GM21619 (cell line): ENCODE results near the gene KIAA1671.

Experiments
- ATAC-seq: cut with Tn5 transposase; IDR thresholded peaks from one replicate; pipeline ENCODE4 v1.9.1; 2021; ENCODE audit not compliant: unreplicated experiment

Gene KIAA1671

DNA sequence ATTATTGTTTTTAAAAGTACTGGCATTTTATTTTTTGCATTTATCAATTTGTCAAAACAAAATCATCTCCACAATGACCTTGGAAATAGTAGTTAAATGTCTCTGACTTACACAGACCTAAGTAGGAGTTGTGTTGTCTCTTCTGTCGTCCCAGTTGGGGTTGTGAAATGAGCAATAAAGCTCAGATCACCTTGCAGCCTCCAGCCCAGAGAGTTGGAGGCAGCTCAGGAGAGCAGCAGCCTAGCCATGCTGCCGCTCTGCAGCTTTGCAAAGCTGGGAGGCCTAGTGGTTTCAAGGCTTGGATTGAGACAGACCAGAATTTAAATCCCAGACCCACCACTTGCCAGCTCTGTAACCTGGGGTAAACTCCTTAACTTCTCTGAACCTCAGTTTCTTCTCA lies 181.9 kb downstream of the KIAA1671 start:
- no peak for ATAC-seq

DNA sequence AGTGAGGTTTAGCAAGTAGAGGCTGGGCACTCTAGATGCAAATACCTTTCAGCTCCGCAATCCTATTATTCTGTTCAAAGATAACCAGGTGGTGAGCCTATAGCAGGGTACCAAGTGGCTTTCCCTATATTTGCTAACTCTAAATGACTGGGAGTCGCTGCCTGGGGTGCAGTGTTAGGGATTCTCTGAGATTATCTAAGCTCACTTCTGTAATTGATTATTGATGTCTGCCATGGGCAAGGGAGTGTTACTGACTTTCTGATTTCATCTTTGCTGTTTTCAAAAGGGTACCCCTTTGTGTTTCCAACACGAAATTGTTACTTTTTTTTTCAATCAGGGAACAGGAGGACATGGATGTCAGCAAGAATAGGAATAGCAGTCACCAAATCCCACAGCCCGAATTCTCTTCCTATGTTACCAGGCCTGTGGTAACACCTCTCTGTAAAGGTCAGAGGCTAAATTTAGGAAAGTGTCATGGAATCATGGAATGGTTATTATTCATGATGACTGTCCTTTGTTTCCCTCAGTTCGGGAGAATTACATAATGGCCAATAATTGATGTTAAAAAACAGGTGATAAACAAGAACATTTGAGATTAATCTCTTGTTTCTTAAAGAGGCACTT lies 184.5 kb downstream of the KIAA1671 start:
- ATAC-seq, result no peak

DNA sequence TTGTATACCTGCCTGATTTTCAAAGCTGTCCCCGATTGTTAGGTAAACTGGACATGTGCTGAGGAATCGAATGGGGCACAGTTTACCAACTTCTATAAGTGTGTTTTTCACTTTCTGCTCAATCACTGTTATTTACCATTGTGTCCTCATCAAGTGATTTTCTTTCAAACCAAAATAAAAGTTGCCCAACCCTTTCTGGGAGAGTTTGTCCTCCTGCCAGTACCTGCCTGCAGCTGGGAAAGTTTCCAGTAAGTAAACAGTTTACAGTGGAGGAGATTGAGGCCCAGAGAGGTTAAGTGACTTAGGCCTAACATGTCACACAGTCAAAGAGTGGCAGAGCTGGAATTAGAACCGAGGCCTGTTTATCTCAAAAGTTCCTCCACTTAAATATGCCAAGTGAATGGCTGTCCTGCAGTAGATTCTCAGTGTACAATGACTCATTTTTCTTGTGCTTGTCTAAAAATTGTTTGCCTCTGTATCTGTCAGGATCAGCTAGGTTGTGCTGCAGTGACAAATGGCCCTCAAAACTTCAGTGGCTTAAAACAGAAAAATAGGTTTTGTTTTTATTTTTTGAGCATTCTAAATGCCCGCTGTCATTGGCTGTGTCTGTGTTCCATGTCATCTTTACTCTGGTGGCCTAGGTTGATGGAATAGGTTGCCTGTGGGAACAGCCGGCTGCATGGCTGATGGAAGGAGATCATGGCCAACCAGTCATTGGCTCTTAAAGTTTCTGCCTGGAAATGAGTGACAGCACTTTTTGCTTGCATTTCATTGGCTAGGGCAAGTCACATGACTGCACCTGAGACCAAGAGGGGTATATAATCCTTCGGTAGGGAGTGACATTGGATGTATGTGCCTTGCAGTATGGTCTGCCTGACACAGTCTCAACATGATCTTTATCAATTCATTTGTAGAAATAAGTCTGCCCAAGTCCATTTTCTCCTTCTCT lies 185.3 kb downstream of the KIAA1671 start:
- ATAC-seq, result no peak

DNA sequence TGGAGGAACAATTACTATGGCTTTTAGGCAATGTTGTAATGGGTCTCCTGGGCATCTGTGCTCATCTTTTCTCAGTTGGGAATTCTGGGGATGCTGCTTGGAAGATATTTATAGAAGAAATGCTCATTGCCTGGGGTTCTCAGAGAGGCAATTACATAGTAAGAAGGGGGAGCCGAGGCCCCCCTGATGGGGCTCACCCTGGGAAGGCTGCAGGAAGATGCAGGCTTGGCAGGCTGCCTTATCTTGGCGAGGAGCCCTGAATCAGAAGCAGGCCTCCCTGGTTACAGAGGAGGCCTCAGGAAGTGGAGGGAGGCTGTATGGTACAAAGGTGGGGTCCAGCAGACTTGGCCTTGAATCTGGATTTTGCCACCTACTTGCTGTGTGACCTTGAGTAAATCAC lies 186.5 kb downstream of the KIAA1671 start:
- ATAC-seq, result no peak

DNA sequence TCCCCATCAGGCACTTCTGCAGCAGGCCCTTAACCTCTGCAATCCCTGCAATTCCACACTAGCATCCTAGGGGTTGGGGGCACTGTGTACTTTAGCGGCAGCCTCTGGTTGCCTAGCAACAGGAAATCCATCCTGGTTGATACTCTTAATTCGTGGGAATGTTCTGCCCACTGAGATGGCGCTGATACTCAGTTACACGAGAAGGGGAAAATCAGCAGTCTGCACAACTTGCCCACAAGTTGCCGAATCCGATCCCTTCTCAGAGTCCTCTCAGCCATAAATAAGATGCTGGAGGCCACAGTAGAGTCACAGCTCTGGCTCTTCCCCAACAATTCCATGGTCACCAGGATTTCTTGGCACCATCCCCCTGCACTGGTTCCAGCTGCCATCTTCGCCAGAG lies 189.6 kb downstream of the KIAA1671 start:
- ATAC-seq, result no peak

DNA sequence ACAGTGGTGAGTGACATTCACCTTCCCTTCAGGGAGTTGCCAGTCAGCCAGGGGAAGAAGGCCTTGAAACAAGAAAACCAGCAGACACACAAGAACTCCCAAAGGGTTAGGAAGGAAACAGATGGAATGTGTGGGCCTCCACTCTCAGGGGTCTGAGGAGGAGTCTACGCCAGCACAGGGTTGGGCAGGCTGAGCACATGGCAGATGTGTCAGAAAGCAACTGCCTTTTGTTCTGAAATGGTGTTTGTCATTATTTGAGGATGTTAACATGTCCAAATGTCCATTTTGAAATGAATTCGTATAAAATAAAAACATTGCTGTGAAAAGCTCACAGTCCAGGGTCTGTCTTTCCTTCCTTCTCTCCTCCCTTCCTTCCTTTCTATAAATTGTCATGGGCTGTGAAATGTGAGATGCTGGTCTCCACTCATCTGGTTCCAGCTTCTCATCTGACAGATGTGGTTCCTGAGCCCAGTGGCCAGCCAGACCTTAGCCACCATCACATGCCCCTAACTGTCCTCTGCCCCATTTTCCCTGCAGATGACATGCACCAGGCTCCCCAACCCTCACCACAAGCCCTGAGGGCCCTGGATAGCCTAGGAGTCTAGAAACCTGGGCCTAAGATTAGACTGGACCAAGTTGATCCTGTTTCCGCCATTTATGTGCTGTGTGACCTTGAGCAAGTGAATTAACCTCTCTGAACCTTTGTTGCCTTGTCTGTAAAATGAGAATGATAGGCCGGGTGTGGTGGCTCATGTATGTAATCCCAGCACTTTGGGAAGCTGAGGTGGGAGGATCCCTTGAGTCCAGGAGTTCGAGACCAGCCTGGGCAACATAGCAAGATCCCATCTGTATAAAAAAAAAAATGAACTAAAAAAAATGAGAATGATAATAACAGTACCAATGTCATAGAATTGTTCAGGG lies 190.9 kb downstream of the KIAA1671 start:
- ATAC-seq, result no peak

DNA sequence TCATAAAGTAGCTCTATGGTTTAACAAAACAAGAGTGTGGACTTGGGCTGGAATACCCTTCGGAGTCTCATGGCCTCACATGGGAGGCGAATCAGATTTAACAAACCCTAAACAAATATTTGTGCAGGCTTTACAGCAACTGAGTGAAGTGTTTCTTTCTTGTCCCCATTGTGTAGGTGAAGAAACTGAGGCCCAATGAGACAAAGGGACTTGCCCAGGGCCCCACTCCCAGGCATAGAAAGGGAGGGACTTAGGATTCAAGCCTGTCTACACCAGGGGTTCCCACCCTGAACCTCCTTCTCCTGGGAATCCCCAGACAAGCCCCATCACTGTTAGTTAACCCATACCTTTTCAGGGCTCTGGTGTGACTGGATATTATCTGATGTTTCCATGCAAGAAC lies 192.0 kb downstream of the KIAA1671 start:
- no peak for ATAC-seq

DNA sequence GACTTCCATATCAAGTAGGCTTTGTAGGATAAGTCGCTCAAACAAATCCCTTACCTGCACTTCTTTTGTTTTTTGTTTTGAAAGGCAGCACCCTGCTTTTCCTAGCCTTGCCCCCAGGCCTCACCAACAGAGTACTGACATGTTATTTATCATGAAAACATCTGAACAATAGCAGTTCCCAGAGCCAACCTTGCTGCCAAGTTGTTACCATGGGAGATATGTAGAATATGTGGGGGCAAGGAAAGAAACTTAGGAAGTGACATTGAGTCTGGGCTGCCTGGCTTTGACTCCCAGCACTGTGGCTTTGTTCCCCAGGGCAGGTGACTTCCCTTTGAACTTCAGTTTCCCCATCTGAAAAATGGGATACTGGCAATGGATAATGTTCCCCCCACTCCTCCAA lies 193.8 kb downstream of the KIAA1671 start:
- no peak for ATAC-seq

DNA sequence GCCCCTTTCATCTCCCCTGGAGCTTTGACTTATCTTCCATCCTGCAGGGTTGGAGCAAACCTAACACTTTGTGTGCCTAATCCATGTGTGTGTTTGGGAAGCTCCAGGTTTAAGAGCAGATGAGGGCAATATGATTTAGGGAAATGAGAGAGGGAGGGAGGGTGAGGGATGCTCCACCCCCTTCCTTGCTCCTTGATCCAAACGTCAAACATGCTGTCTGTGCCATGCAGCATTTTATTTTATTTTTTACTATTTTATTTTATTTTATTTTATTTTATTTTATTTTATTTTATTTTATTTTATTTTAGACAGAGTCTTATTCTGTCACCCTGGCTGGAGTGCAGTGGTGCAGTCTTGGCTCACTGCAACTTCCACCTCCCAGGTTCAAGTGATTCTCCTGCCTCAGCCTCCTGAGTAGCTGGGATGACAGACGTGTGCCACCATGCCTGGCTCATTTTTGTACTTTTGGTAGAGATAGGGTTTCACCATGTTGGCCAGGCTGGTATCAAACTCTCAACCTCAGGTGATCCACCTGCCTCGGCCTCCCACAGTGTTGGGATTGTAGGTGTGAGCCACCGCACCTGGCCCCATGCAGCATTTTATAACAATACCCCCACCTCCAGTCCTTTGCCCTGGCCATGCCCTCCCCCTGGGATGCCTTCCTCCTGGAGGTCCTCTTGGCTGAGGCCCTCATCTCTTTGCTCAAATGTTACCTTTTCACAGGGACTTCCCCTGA lies 194.6 kb downstream of the KIAA1671 start:
- no peak for ATAC-seq

DNA sequence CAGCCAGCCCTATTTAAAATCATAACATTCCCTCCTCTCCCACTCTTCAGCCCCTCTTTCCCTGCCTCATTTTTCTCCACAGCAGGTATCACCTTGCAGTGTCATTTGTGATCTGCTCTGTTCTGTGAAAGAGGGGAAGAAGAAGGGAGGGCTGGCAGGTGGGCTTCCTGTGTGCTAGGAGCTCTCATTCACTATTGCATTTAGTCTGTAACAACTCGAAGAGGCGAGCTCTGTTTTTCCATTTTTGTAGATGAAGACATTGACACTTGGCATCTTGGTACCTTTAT lies 195.1 kb downstream of the KIAA1671 start:
- no peak for ATAC-seq

DNA sequence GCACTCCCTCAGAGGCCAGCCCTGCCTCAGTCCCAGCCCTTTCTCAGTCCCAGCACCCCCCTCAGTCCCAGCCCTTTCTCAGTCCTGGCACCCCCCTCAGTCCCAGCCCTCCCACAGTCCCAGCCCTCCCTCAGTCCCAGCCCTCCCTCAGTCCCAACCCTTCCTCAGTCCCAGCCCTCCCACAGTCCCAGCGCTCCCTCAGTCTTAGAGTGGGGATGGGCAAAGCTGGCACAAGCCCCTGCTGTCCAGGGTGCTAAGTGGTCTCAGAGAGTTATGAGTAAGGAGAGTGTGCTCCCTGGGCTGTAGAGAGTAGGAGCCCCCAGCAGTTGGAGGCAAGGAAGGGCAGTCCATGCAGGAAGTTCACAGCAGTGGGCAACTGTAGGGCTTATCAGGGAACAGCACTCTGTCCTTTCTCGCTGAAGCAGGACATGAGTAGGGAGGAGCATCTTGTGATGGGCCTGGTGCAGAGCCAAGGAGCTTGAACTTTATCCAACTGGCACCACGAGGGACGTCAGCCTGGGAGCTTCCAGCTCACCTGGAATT lies 195.7 kb downstream of the KIAA1671 start:
- no peak for ATAC-seq

DNA sequence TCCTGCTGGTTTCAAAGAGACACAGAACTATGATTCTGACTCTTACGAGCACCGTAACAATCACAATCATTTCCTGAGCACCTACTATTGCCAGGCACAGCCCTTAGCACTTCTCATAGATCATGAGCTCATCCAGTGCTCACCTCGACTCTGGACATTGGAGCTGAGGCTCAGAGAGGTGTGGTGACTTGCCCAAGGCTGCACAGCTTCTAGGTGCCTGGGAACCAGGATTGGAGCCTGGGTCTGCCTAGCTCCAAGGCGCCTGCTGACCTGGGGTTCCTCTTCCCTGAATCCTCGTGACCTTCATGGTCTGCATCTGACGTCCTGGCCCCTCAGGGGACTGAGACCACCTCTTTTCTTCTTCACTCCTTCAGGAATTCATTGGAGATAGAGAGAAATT lies 196.5 kb downstream of the KIAA1671 start:
- ATAC-seq, result no peak

DNA sequence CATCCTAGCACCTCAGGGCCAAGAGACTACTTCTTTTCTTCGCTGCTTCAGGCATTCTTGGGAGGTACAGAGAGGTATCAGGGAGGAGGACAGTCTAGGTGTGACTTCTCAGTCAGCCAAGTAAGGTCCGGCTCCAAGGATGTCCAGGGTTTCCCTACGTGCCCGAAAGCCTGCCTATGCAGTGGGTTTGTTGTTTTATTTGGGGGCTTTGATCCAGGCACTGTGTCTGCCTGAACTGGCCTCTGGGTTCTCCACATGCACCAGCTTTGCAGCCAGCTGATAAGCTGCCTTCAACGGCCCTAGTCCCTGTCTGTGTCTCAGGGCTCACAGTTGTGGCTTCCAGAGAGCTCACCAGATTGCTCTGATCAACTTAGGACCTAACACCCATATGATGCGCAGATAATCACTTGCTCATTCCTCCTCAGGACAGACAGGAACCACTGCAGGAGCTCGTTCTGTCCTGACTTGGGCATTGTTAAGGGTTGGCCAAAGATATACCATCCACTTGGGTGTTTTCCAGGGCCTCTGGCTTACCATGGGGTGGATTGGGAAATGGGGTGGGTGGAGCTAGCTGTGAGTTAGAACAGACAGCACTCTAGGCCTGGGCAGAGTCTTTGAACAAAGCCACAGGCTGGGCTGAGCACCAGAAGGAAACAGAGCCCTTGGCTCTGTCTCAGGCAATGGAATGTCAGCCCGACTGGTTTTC lies 201.6 kb downstream of the KIAA1671 start:
- ATAC-seq, result no peak

DNA sequence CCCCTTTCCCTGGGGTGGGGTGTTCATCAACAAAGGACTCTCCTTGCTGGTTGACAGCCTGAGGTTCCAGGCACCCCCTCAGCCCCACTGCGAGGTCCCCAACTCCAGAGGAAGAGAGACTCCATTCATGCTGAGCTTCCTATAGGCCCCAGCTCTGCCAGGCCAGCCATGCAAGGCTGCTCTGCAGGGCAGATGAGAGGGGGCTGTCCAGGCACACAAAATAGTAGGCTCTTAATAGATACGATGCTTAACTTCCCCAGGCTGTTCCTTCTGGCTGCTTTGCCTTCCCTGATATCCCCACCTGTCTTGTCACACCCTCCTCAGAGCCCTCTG lies 202.1 kb downstream of the KIAA1671 start:
- ATAC-seq, result no peak

DNA sequence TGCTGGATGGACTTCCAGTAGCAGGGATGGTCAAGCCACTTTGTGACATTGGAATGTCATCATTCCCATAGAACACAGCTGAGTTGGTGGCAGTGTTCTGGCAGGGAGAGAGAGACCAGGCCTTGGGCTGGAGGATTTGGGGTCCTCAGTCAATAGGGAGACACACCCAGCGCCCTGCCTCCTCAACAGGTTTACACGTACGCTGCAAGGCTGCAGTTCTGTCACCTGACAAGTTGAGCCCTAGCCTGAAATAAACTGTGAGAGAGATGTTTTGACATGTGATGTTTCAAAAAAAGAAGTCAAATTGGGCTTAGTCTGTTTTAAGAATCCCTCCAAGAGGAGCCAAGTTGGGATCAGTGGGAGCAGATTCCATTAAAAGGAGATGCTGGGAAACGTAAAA lies 204.2 kb downstream of the KIAA1671 start:
- ATAC-seq, result no peak

DNA sequence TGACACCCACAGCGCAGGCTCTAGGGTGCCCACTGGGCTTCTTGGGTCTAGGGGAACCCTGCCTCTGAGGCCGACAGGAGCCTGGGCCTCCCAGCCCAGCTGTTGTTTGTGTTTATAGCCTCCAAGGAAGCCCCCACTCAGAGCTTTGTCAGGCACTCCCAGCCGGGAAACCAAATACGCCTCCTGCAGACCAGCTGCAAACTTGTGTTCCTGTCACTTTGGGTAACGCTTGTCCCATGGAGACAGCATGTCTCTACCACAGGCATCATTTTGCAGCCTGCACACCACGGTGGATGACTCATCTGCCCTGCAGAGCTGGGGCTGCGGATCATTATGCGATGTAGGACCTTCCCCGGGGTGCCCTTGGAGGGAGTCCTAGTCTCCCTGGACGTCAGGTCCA lies 206.5 kb downstream of the KIAA1671 start:
- ATAC-seq, result no peak

DNA sequence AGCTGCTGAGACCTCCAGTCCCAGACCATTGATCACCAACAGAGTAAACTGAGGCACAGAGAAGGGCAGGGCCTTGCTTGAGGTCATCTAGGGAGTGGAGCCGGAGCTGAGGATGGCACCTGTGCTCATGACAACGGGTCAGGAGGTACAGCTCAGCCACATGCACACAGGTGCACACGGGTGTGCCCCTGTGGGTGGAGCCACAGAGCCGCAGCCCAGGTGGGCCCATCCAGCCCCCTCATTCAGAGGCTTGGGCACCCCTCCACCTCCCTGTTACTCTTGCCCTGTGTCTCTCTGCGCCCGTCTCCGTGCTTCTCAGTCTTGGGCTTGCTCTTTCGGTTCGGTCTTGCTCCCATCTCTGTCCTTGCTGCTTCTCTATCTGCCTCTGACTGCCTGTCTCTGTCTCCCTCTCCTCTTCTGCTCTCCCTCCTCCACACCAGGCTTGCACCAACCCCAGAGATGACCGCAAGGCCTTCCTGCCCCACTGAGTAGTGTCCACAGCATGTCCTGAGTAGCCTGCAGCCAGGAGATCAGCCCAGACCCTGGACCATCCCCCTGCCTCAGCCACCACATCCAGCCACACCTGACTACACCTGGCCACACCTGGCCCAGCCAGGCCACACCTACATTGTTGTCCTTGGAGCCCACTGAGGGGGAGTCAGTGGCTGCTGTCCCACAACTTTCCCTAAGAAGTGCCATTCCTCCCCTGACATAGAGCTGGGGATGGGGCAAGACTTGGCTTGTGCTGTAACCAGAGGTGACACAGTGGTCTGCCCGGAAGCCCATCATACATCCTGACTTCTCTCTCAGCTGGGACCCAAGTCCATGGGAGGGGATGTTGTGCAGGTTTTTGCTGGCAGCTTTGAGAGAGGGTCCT lies 207.8 kb downstream of the KIAA1671 start:
- ATAC-seq, result no peak

DNA sequence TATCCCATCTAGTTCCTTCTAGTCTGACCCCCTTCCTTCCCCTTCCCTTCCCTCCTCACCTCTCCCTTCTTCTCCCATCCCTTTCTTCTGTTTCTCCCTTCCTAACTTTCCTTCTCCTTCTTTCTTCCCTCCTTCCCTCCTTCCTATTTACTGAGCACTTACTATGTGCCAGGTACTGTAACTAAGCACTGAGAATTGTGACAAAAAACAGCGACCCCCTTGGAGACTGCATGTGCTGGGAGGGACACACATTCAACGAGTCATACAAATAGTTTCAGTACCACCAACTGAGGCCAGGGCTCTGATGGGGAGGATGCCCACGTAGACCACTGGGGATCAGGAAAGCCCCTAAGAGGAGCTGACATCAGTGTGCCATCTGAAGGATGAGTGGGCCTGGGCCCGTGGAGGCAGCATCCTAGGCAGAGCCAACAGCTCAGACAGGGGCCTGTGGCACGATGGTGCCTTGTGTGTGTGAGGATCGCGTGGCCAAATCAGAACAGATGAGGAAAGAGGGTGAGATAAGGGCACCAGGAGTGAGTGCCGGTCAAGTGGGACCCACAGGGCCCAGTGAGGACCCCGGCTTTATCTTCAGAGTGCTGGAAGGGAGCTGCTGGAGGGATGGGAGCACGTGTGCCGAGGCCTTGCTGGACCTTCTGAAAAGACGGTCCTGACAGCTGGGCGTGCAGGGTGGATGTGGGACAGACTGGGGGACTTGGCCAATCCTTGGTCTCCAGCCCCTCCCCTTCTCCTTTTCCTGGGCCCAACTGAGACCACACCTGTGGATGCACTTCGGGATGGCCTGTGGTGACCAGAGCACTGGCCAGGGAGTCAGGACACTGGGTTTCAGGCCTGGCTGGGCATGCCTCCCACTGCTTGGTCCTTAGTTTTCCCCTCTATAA lies 208.8 kb downstream of the KIAA1671 start:
- ATAC-seq, result no peak
